Measurements from ENCODE around the gene SLC37A2.

Gene SLC37A2

GRCh38 chr11:125072218-125072960 lies 9.3 kb downstream of the SLC37A2 start:
- Histone ChIP-seq H3K27me3 (ENCODE audit: control insufficient read depth, low read length) (no peaks in the 10 kb centered on the region), H3K79me2 (ENCODE audit: control insufficient read depth, low read length) (no peaks in the 10 kb centered on the region), H3F3A (ENCODE audit: control insufficient read depth, insufficient read depth) (no peaks in the 10 kb centered on the region), H3K9me2 (replicated peaks; ENCODE audit: control insufficient read depth, low read length) (no peaks in the 10 kb centered on the region), H3K4me2 (ENCODE audit: low read length) (peak overlapping the region; percentile 50), H3K4me1 (ENCODE audit: control insufficient read depth, low read length) (peaks cover 44% of the 10 kb centered on the region), H4K20me1 (ENCODE audit: control insufficient read depth, insufficient read depth, low read depth, low read length) (no peaks in the 10 kb centered on the region), H3K4me3 (ENCODE audit: low read length) (peak overlapping the region; percentile 6; the same call in 1 of the 2 replicates), H3K27ac (ENCODE audit: low read depth, low read length) (no peak overlapping the region), H3K36me3 (ENCODE audit: control insufficient read depth, low read length) (no peaks in the 10 kb centered on the region), H3K9me3 (ENCODE audit: control insufficient read depth, insufficient read depth, low read length) (no peaks in the 10 kb centered on the region)
- no peak for TF ChIP-seq CTCF (IDR thresholded peaks at IDR 0.05; ENCODE audit: low read depth, low read length, poor library complexity, severe bottlenecking)
- no peak for TF ChIP-seq EZH2phosphoT487 (IDR thresholded peaks at IDR 0.05; ENCODE audit: borderline replicate concordance, low read length)

GRCh38 chr11:125072961-125073590 lies 10.0 kb downstream of the SLC37A2 start:
- Histone ChIP-seq H3K79me2 (ENCODE audit: control insufficient read depth, low read length) (no peaks in the 10 kb centered on the region), H3K4me3 (ENCODE audit: low read length) (peak overlapping the region; percentile 6; the same call in 1 of the 2 replicates), H3K27ac (ENCODE audit: low read depth, low read length) (no peak overlapping the region), H3F3A (ENCODE audit: control insufficient read depth, insufficient read depth) (no peaks in the 10 kb centered on the region), H4K20me1 (ENCODE audit: control insufficient read depth, insufficient read depth, low read depth, low read length) (no peaks in the 10 kb centered on the region), H3K9me2 (replicated peaks; ENCODE audit: control insufficient read depth, low read length) (no peaks in the 10 kb centered on the region), H3K4me1 (ENCODE audit: control insufficient read depth, low read length) (peaks cover 44% of the 10 kb centered on the region), H3K9me3 (ENCODE audit: control insufficient read depth, insufficient read depth, low read length) (no peaks in the 10 kb centered on the region), H3K36me3 (ENCODE audit: control insufficient read depth, low read length) (no peaks in the 10 kb centered on the region), H3K4me2 (ENCODE audit: low read length) (peak overlapping the region; percentile 50), H3K27me3 (ENCODE audit: control insufficient read depth, low read length) (no peaks in the 10 kb centered on the region)
- TF ChIP-seq CTCF (IDR thresholded peaks at IDR 0.05; ENCODE audit: low read depth, low read length, poor library complexity, severe bottlenecking) = no peak
- TF ChIP-seq EZH2phosphoT487 (IDR thresholded peaks at IDR 0.05; ENCODE audit: borderline replicate concordance, low read length) = no peak

- no peaks in the 10 kb centered on the region for H3K27me3 ChIP-seq (ENCODE audit: control insufficient read depth, low read length)
- H3K9me3 ChIP-seq (ENCODE audit: control insufficient read depth, insufficient read depth, low read length) = no peaks in the 10 kb centered on the region
- H3K9me2 ChIP-seq (replicated peaks; ENCODE audit: control insufficient read depth, low read length) = no peaks in the 10 kb centered on the region
- no peaks in the 10 kb centered on the region for H3F3A ChIP-seq (ENCODE audit: control insufficient read depth, insufficient read depth)
- no peak overlapping the region for H3K27ac ChIP-seq (ENCODE audit: low read depth, low read length)
- H3K4me3 ChIP-seq (ENCODE audit: low read length) = no peak overlapping the region
- no peaks in the 10 kb centered on the region for H3K79me2 ChIP-seq (ENCODE audit: control insufficient read depth, low read length)
- H3K36me3 ChIP-seq (ENCODE audit: control insufficient read depth, low read length) = no peaks in the 10 kb centered on the region
- H4K20me1 ChIP-seq (ENCODE audit: control insufficient read depth, insufficient read depth, low read depth, low read length) = no peaks in the 10 kb centered on the region
- TF ChIP-seq EZH2phosphoT487 (IDR thresholded peaks at IDR 0.05; ENCODE audit: borderline replicate concordance, low read length) = no peak
- peaks cover 44% of the 10 kb centered on the region for H3K4me1 ChIP-seq (ENCODE audit: control insufficient read depth, low read length)
- H3K4me2 ChIP-seq (ENCODE audit: low read length) = no peak overlapping the region
These were observed 10.7 kb downstream of the SLC37A2 start for GRCh38 chr11:125073616-125074483.
